ENCODE data around the gene LRRN2.
A peak's percentile ranks its signal among the peaks of the same experiment; 100 is the strongest.
"Not testable (repeated sequence)": the region's sequence is repeated elsewhere in the genome, so short reads cannot be mapped to it uniquely, and the experiment has no call there.

The LRRN2 gene

DNA sequence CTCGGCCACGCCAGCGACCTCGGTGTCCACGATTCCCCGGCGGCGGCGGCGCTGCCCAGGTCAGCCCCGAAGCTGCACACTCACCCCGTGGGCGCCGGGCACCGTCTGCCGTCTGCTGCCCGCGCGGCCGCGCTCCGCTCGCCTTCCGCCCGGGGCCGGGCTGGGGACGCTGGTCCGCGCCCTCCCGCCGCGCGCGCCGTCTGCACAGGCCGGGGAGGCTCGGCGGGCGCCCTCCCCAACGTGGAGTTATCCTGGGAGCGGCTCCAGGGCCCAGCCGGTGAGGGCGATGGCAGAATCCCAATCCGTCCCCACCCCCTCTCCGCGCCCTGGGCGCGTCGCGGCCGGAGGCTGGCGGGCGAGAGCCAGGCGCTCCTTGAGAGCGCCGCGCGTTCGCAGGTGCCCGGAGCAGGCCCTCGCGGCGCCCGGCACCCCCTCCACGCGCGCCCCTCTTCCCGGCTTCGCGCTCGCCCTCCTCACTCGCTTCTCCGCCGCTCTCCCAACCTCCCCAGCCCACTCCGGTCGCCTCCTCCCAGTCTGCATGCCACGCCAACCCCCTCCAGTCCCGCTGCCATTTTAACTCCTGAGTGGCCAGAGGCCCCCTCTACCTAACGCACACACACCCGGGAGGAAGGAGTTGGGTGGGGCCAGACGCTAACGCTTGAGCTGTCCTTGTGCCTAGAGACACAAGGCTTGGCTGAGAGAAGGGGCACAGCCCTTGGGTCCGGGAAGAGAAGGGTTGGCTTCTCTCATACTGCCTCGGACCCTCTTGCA, at the start of gene LRRN2:
LRRN2 (minus strand) TSS at position 503 of the 771 bp plus-strand sequence. CDS start 65,746 bp downstream, outside the sequence.
- peak; percentile 36 for DNase-seq (ENCODE audit: low read depth, low spot score)

DNA sequence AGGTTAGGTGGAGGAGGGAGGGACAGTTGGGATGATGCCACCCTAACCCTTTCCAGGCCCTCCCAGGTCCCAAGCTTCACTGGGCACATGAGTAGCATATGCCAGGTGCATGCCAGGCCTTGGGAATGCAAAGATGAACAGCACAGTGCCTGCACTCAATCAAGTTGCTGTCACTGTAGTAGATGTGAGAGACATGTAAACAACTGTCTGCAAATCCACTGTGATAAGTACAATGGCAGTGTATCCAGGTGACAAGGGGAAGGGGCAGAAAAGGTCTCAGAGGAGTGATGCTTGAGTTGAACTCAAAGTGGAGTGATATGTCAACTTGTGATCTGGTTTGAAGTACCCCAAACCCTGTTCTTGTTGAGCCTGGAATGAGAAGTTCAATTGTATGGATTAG, 49.5 kb upstream of the LRRN2 start:
- DNase-seq (ENCODE audit: low read depth, low spot score) = no peak

DNA sequence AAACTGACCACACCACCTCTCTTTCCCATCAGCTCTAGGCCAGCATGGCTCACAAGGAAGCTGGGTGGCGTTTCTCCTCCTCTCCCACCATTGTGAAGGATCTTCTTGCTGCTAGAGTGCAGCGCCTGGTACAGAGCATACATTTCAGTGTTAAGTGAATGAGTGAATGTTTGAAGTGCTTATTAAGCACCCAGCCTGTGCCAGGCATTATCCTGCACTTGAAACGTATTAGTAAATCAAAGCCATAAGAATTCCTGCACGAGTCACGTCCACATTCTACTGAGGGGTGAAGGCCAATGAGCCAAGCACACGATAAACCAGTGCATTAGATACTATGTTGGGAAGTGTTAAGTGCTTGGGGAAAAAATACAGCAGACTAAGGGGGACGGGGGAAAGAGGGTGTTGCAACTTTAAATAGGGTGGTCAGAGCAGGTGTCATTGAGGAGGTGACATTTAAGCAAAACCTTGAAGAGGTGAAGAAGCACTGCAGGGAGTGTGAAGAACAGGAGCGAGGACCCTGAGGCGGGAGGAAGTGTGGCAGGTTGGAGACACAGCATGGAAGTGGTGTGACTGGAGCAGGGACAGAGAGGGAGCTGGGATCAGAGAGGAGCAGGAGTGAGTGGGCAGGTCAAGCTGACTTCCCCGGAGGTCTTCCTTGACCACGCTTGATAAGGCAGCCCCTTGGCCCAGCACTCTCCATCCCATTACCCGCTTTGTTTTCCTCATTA, 48.5 kb upstream of the LRRN2 start:
- DNase-seq (ENCODE audit: low read depth, low spot score) = no peak

DNA sequence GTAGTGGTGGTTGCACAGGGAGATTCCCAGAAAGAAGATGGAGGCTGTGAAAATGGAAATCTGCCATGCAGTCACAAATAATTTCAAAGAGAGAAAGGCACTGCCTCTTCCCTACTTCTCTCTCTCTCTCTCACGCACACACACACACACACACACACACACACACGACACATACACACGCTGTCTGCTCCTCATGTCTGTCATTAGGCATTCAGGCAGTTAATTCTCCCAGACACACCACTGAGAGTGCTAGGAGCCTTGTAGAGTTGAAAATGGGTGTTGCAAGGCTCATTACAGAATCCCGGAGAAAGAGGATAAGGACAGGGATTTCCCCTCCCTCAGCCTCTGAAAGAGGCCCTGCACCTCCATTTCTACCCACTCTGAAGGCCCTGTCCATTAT, 47.8 kb upstream of the LRRN2 start:
- no peak for DNase-seq (ENCODE audit: low read depth, low spot score)

DNA sequence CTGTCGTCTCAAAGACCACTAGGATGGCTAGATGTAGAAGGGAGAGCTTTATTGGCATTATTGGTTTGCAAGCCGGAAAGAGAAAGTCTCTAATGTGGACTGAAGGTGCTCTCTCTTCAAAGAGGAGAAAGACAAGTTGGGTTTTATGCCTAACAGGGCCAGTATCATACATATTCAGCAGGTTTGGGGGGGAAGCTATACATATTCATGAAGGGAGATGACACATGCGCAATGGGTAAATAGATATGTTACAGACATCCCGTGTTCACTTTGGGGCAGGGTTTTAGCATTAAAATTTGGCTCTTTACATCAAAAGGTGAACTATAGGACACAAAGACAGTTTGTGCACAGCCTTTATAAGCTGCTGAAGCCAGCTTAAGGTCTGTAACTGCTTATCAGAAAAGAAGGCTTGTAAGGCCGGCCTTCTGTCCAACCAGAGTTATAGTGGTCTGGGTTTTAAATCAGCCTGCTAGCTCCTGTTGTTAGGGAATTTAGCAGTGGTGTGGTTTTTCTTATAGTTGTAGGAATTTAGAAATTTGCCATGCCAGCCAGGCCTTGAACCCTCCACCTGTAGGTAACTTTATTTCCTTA, 46.5 kb upstream of the LRRN2 start:
- DNase-seq (ENCODE audit: low read depth, low spot score) = no peak

DNA sequence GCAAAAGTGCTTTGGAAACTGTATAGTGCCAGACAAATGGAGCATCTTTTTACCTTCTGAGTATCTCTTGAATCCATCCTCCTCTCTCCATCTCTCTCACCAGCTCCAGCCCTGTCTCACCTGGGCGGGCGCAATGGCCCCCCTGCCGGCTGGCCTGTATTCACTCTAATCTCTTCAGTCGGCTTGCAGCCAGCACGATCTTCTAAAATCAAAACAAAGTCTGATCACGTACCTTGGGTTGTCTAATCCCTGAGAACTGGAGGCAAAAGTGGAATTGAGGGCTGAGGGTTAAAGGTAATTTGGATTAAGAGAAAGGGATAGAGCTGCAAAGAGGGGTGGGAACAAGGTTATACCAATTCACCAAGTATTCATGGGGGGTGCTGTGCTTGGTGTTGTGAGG, 46.0 kb upstream of the LRRN2 start:
- no peak for DNase-seq (ENCODE audit: low read depth, low spot score)

DNA sequence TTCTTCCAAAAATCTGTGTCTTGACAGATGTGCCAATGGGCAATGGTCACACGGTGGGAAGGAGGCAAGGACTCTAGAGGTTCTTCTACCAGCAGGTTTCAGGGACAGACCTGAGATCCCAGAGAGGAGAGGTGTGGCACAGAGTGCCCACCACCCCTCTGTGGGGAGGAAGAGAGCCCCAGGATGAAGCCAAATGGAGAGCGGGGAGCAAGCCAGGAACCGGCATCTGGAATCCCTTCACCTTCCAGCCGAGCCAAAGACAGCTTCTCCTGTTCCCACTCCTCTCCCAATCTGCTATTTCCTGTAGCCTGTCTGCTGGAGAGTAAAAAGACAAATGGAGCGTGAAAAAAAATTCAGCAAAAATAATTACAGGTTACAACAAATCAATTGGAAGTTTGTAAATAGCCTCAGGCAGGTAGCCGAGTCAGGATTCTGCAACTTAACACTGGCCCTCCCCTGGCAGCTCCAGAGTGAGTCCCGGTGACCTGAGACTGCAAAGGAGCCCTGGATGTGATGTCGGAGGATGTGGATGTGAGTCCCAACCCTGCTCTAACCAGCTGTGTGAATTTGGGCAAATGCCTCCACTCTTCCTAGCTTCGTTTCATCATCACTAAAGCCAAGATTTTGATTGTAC, 45.4 kb upstream of the LRRN2 start:
- no peak for DNase-seq (ENCODE audit: low read depth, low spot score)

DNA sequence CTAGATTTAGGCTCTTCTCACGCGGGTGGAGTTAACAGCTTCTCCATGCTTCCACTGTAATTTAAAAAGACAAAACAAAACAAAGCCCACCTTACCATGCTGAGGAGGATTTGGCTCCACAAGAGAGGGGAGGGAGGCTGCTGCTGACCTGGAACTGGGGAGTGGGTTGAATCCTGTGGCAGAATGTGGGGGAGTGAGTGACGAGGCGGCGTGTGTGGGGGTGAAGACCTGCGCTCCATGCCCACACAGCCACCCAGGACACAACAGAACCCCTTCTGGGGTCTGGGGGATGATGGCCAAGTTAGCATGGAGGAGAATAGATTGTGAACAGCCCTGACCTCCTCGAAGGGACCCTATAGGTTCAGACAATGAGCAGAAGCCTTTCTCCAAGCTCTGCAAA, 44.0 kb upstream of the LRRN2 start:
- DNase-seq (ENCODE audit: low read depth, low spot score) = no peak

DNA sequence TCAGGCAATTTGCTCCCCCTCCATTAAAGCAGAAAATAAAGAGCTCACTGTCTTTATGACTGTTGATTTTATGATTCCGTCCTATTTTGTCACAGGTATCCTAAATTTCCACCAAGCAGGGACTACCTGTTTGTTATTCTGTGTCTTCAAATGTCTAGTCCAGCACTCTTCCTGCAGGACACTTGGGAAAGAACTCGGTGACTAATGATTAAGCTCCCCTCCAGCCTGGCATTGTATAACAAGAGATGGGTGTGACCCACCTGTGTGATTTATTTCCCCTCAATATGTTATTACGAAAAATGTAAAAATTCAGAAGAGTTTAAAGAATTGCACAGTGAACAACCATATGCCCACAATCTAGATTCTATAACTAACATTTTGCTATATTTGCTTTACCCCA, 42.9 kb upstream of the LRRN2 start:
- no peak for DNase-seq (ENCODE audit: low read depth, low spot score)

DNA sequence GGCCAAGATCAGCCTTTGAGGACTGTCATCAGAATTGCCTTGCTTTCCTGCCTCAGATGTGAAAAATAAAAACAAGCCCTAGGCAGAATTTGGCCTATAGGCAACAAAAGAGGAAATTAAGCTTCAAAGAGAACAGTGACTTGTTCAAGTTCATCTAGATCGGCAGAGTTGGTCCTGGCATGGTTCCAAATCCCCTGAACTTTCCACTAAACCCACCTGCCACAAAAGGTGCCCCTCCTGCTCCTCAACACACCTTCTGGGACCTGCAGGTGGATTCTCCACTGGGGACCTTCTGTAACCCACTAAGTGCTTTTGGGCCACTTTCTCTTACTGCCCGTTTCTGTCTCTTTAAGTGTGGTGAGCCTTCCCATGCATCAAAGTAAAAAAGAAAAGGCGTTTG, 42.5 kb upstream of the LRRN2 start:
- DNase-seq (ENCODE audit: low read depth, low spot score) = no peak

DNA sequence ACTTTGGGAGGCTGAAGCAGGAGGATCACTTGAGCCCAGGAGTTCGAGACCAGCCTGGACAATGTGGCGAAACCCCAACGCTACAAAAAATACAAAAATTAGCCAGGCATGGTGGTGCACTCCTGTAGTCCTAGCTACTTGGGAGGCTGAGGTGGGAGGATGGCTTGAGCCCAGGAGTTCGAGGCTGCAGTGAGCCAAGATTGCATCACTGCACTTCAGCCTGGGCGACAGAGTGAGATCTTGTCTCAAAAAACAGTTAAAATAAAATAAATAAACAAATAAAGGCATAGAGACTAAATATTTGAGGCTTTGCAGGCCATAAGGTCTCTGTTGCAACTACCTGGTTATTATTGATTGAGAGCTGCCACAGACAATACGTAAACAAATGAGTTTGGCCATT, 41.9 kb upstream of the LRRN2 start:
- DNase-seq (ENCODE audit: low read depth, low spot score) = not testable (repeated sequence)

DNA sequence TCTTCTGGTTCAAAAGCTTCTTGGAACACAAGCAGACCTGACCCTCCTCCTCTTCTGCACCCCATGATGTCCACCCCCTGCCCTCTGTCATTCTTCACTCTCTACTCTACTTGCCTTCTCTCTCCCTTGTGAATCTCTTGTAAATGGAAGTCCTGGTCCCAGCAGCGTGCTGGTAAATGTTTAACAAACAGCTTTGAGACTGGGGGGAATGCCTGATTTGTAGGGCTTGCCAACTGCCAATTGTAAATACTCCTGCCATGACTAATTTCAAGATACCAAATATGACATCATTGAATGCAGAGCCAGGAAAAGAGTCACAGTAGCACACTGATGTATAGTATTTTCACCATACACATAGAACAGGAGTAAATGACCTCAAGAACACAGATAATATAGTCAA, 40.9 kb upstream of the LRRN2 start:
- DNase-seq (ENCODE audit: low read depth, low spot score) = no peak

DNA sequence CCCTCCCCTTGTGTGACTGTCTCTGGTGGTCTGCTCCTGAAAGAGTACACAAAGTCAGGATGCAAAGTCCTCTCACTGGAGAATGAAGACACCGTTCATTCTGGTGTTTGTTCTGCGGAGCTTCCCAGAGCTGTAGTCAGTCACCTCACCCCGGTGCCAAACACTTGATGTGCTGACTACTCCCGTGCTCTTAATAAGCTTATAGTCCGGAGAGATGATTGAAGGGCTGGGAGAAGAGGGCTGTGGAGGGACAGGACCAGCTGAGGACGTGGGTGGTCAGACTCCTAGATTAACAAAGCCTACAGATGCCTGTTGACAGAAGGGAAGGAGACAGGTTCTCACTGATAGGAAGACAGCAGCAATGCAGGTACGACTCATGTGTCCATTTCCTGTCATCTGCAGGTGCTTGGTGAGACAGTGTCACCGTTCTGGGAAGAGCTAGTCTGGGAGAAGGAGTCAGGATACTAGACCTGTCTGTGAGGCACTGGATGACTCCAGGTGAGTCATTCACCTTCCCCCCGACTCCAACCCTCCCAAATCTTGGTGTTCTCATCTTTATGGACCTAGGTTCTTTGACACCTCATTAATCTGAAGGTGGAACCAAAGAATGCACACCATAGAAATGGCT, 40.4 kb upstream of the LRRN2 start:
- DNase-seq (ENCODE audit: low read depth, low spot score) = no peak

DNA sequence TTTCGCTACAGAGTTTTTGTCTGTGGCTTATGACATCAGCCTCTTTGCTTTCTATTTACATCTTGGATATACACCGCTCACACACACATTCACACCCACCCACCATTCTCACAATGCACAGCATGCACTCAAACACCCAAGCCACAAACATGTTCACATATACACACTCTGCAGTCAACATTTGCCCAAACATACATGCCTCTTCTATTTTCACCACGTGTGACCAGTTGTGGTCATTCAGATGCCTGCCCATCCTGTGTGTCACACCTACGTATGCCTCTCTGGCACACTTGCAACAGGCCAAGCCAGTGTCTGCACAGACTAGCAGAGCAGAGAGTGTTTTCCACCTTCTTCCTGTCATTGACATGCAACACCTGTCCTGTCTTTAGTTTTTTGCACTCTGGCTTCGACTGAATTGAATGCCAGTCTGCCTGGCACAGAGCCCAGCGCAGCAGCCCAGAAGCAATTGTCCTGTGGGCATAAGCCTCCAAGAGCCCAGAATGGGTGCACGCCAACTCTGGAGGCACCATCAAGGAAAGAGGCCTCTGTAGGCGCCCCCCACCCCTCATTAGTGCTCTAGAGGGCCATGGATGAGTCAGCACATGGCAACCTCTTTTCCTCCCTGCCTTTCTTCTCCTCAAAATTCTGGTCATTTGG, 37.7 kb upstream of the LRRN2 start:
- no peak for DNase-seq (ENCODE audit: low read depth, low spot score)

DNA sequence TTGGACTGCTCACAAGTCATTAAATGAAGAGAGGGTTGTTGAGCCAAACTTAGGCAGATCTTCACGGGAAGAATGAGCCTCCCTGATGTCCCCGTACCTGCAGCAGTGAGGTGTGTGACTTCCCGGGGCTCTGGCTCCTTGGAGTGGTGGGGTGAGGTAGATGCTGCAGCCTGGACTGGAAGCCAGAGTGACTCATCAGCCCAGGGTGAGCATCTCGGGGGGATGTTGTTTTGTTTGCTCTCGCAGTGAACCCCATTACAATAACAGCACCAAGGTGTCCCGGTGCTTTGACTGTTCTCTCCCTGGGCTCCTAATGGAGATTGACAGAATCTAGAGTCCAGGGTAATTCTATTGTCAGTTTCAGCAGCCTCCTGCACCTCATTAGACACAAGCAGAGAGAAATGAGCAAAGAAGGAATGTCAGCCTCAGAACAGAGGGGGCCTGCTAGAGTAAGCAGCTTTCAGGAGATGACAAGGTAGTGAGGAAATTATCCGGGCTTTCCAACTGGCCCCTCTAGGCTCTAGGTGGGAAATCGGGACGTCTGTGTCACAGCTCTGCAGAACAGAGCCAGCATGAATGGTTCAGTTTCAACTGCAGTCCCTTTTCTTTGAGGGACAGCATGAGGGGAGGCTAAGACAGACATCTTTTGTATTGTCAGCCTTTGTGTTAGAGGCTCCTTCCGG, 36.0 kb upstream of the LRRN2 start:
- DNase-seq (ENCODE audit: low read depth, low spot score) = no peak

DNA sequence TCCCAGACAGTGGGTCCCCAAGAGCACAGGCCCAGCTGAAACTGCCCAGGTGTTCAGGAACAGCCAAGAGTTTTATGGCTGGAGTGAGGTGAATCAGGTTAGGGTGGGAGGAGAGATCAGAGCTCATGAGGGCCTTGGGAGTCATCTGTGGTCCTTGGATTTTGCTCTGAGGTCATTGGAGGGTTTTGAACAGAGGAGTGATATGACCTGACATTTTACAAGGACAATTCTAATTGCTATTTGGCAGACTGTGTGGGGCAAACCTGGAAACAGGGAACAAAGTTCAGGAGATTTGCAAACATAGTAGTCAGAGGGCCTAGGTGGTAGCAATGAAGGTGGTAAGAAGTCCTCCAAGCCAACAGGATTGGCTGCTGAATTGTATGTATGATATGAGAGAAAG, 31.1 kb upstream of the LRRN2 start:
- DNase-seq (ENCODE audit: low read depth, low spot score) = no peak

DNA sequence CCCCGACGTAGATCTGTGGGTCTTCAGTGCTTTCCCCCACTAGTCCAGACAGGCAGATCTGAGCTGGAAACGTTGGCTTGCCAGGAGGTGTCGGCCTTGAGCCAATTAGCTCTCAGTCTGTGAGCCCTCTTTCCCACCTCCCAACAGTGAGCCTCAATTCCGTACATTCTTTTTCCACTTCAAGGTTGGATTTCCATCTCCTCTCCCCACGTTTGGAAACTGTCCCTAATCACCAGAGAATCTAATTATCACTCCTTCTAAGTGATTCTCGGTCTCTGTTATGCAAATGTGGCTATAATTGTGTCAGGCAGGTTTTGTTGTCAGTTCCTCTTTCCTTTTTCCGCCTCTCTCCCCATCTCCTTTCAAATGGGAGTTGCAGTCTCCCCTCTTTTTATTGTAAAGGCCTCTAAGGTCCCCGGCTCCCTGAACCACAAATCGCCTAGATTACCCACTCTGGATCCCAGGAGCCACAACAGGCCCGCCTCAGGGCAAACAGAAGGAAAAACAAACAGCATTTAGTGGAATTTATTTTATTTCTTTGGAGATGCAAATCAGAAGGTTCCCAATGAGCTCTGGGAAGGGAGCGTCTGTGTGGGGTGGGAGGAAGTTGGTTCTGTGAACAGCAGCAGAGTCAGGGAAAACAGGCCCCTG, 29.4 kb upstream of the LRRN2 start:
- peak; percentile 93 for DNase-seq (ENCODE audit: low read depth, low spot score)

DNA sequence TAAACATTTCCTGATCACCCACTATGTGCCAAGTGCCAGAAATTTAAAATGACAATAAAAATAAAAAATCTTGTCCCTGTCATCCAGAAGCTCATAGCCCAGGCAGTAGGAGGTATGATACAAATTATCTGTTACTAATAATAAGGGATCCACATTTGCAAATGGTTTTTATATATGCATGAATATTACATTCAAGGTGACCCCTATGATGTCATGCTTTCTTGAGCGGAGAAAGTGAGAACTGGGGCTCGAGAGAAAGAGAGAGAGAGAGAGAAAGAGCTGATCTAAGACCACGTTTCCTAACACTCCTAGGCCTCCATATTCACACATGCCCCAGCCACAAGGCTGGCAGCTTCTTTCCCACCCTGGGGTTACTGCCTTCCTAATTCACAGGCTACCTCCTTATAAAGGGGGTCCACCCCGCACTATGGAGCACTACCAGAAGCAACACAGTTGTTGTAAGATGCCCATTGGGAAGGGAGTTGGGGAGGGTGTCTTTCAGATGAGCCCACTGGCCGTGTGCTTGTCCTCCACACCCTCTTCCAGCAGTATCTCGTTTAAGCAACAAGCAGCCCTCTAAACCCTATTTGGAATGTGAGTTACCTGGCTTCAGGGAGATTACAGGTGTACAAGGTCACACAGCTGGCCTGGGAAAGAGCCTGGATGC, 28.8 kb upstream of the LRRN2 start:
- DNase-seq (ENCODE audit: low read depth, low spot score) = no peak

DNA sequence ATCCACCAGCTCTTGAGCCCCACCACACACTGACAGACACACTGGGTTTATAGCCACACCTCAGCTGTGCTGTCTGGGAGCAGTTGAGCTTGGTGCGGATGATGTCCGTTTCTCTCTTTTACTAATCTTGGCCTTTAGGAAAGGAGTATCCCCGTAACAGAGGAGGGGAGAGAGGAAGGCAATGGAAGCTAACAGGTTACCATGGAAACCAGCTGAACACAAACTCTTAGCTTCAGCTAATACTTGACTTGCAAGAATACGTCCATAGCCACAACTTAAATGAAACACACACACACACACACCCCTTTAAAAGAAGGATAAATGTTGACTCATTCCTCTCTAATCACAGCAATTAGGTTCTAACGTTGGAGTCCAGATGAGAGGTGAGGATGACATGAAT, 28.0 kb upstream of the LRRN2 start:
- no peak for DNase-seq (ENCODE audit: low read depth, low spot score)

All from ELF-1 (cell line).